ENCODE results near the gene NDC1. TPM values are rescaled to one million over a fixed set of nuclear protein-coding genes. Genes with fewer than 3 reads are reported as not detected.

The NDC1 gene
- total RNA-seq, 1 donor: 12.7 TPM

GRCh38 chr1:53811414-53811851, 26.7 kb downstream of the NDC1 start:
- DNase-seq (ENCODE audit: insufficient read length, low spot score, missing footprints): no peak
- H2AFZ ChIP-seq (ENCODE audit: low read length): no peak overlapping the region
- H3K36me3 ChIP-seq (ENCODE audit: insufficient read depth, low read length): no peaks in the 10 kb centered on the region
- H3K9me3 ChIP-seq (ENCODE audit: low read depth, low read length): no peaks in the 10 kb centered on the region
- no peak overlapping the region for H3K27ac ChIP-seq (ENCODE audit: low read depth, low read length)
- no peaks in the 10 kb centered on the region for H4K20me1 ChIP-seq (ENCODE audit: insufficient read depth, low read length)
- H3K79me2 ChIP-seq (ENCODE audit: insufficient read depth, low read length): peaks cover 2% of the 10 kb centered on the region
- peak; percentile 9 for TF ChIP-seq CTCF (IDR thresholded peaks at IDR 0.05; ENCODE audit: extremely low read depth, low read depth, low read length)
- no peak overlapping the region for H3K4me2 ChIP-seq (ENCODE audit: insufficient read depth, low read length)
- H3K4me3 ChIP-seq (ENCODE audit: insufficient read depth, low read length): no peak overlapping the region
- no peaks in the 10 kb centered on the region for H3K27me3 ChIP-seq (ENCODE audit: insufficient read depth, low read length)
- H3K4me1 ChIP-seq (ENCODE audit: insufficient read depth, low read length): peaks cover 5% of the 10 kb centered on the region

- no peak overlapping the region for H3K4me2 ChIP-seq (ENCODE audit: insufficient read depth, low read length)
- no peak overlapping the region for H2AFZ ChIP-seq (ENCODE audit: low read length)
- H3K4me3 ChIP-seq (ENCODE audit: insufficient read depth, low read length): no peak overlapping the region
- no peak for DNase-seq (ENCODE audit: insufficient read length, low spot score, missing footprints)
- no peaks in the 10 kb centered on the region for H3K9me3 ChIP-seq (ENCODE audit: low read depth, low read length)
- TF ChIP-seq CTCF (IDR thresholded peaks at IDR 0.05; ENCODE audit: extremely low read depth, low read depth, low read length): no peak
- H4K20me1 ChIP-seq (ENCODE audit: insufficient read depth, low read length): no peaks in the 10 kb centered on the region
- no peak overlapping the region for H3K27ac ChIP-seq (ENCODE audit: low read depth, low read length)
- H3K27me3 ChIP-seq (ENCODE audit: insufficient read depth, low read length): no peaks in the 10 kb centered on the region
- peaks cover under 1% of the 10 kb centered on the region for H3K36me3 ChIP-seq (ENCODE audit: insufficient read depth, low read length)
- H3K4me1 ChIP-seq (ENCODE audit: insufficient read depth, low read length): peaks cover 5% of the 10 kb centered on the region
- peaks cover 2% of the 10 kb centered on the region for H3K79me2 ChIP-seq (ENCODE audit: insufficient read depth, low read length)
Observed at GRCh38 chr1:53810497-53810896, 27.6 kb downstream of the NDC1 start.

DNA sequence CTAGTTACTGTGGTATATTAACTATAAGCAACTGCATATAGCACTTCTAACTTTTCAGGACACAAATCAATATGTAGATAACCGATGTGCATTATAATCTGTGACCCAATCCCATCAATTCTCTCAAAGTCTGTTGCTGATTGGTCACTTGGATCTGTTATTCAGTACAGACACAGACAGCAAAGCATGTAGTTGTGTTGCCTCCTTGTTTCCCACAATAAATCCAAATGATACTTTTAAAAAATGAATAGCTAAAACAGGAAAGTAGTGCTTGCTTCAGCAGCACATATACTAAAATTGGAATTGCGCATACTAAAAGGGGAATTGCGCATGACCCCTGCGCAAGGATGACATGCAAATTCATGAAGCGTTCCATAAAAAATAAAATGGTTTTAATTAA, 28.1 kb downstream of the NDC1 start:
- Histone ChIP-seq H3K9me3 (ENCODE audit: low read depth, low read length) (no peaks in the 10 kb centered on the region), H3K27ac (ENCODE audit: low read depth, low read length) (no peak overlapping the region), H3K79me2 (ENCODE audit: insufficient read depth, low read length) (peaks cover 2% of the 10 kb centered on the region), H4K20me1 (ENCODE audit: insufficient read depth, low read length) (no peaks in the 10 kb centered on the region), H3K4me3 (ENCODE audit: insufficient read depth, low read length) (no peak overlapping the region), H3K4me2 (ENCODE audit: insufficient read depth, low read length) (no peak overlapping the region), H3K4me1 (ENCODE audit: insufficient read depth, low read length) (peaks cover 5% of the 10 kb centered on the region), H3K27me3 (ENCODE audit: insufficient read depth, low read length) (no peaks in the 10 kb centered on the region), H2AFZ (ENCODE audit: low read length) (no peak overlapping the region), H3K36me3 (ENCODE audit: insufficient read depth, low read length) (peaks cover 6% of the 10 kb centered on the region)
- no peak for DNase-seq (ENCODE audit: insufficient read length, low spot score, missing footprints)
- no peak for TF ChIP-seq CTCF (IDR thresholded peaks at IDR 0.05; ENCODE audit: extremely low read depth, low read depth, low read length)

GRCh38 chr1:53807916-53808315, 30.2 kb downstream of the NDC1 start:
- Histone ChIP-seq H3K9me3 (ENCODE audit: low read depth, low read length) (no peaks in the 10 kb centered on the region), H3K4me2 (ENCODE audit: insufficient read depth, low read length) (no peak overlapping the region)

More at GRCh38 chr1:53807916-53808315, 30.2 kb downstream of the NDC1 start:
- TF ChIP-seq CTCF (IDR thresholded peaks at IDR 0.05; ENCODE audit: extremely low read depth, low read depth, low read length): no peak
- DNase-seq (ENCODE audit: insufficient read length, low spot score, missing footprints): peak; percentile 55
- peaks cover 5% of the 10 kb centered on the region for H3K4me1 ChIP-seq (ENCODE audit: insufficient read depth, low read length)
- no peaks in the 10 kb centered on the region for H3K27me3 ChIP-seq (ENCODE audit: insufficient read depth, low read length)
- peaks cover 6% of the 10 kb centered on the region for H3K36me3 ChIP-seq (ENCODE audit: insufficient read depth, low read length)
- H3K27ac ChIP-seq (ENCODE audit: low read depth, low read length): no peak overlapping the region
- H4K20me1 ChIP-seq (ENCODE audit: insufficient read depth, low read length): no peaks in the 10 kb centered on the region
- peaks cover 2% of the 10 kb centered on the region for H3K79me2 ChIP-seq (ENCODE audit: insufficient read depth, low read length)
- no peak overlapping the region for H2AFZ ChIP-seq (ENCODE audit: low read length)
- no peak overlapping the region for H3K4me3 ChIP-seq (ENCODE audit: insufficient read depth, low read length)

All from osteoblast (primary cell).